ENCODE results near the gene CXXC5.
A peak's percentile ranks its signal among the peaks of the same experiment; 100 is the strongest.

The CXXC5 gene

DNA sequence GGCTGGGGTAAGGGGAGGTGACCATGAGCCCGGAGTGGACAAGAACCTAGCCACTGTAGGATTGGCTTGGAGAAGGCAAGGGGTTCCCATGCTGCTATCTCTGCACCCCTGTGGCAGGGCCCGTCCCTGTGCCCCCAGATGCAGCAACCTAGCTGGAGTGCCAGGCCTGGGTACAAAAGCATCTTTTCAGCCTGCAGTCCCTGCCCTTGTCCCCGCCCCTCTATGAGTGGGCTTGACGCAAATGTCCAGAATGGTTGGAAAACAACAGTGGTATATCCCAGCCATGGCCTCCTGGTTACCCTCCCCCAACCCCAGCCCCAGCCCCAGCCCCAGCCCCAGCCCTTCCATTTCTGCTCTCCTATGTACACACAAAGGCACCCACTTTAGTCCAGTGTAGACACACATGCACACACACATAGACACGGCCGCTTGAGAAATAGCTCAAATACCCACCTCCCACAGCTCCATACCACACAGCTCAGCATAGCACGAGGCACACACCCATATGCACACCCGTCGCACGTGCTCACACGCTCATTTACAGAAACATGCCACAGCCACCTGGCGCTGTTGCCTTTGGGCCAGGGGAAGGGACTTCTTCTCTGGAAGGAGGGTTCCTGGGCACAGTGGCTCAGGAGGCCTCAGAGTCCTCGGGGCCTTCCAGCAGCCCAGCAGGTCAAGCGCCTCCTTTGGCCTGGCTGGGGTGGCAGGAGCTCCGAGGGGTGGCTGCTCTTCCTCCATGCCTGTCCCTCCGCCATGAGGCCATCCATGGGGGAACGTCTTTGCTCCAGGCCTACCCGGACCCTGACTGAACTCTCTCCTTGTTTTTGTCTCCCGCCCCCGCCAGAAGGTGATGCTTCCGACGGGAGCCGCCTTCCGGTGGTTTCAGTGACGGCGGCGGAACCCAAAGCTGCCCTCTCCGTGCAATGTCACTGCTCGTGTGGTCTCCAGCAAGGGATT lies 34.1 kb downstream of the CXXC5 start:
- DNase-seq = no peak

- no peak for DNase-seq
Observed at GRCh38 chr5:139683295-139684271, 35.4 kb downstream of the CXXC5 start.

GRCh38 chr5:139684350-139684880 lies 36.3 kb downstream of the CXXC5 start:
- DNase-seq = no peak

DNA sequence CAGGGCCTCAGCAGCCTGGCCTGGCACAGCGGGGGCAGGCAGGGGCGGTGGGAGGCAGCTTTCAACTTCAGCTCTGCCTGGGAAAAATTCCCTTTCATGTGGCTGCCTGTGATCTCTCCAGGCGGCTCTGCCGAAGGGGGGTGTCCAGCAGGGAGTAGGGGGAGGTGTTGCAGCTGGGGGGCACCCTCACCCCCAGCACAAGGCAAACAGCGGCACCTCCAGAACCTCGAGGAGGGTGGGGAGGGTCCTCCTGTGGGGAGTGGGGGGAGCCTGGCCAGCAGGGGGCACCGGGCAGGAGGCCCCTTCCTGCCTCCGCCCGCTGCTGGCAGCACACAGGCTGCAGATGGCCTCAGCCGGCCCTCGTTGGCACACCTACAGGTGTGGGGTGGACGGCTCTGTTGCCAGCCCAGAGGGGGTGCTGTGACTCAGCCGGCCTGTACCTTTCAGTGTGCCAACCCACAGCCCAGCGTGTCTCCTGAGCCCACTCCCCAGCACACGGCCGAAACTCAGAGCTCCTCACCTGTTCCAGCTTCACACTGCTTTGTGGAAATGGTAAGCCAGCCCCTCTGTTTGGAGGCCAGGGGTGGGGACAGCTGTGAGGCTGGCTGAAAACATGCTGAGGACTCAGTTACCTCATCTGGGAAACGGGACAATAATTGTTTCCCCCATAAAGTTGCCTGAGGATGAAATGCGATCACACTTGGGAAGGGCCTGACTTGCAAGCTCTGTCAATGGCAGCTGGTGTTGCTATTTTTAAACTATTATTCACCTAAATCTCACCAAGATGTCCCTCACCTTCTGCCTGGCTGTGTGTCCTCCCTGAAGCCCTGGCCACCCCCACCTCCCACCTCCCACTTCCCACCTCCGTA lies 37.0 kb downstream of the CXXC5 start:
- DNase-seq = peak in 1 of 2 experiments; percentile 35

DNA sequence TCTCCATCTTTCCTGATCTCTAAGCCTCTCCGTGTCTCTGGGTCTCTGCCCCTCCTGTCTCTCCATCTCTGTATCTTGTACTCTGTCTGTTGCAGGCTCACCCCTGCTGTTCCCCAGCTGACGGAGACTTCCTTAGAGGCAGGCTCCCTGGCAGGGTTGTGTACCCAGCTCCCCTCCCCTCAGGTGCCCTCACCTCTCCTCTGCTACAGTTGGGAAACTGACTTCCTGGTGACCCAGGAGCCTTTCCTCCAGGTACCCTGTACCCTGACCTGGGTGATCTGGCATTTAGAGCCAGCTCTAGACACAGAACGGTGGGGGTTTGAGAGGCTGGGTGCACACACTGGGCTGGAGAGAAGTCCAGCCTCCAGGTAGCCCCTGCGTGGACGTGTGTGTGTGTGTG lies 37.7 kb downstream of the CXXC5 start:
- no peak for DNase-seq

- DNase-seq = no peak
Observed at GRCh38 chr5:139686356-139686705, 38.2 kb downstream of the CXXC5 start.

GRCh38 chr5:139686706-139687441 lies 38.7 kb downstream of the CXXC5 start:
- no peak for DNase-seq

DNA sequence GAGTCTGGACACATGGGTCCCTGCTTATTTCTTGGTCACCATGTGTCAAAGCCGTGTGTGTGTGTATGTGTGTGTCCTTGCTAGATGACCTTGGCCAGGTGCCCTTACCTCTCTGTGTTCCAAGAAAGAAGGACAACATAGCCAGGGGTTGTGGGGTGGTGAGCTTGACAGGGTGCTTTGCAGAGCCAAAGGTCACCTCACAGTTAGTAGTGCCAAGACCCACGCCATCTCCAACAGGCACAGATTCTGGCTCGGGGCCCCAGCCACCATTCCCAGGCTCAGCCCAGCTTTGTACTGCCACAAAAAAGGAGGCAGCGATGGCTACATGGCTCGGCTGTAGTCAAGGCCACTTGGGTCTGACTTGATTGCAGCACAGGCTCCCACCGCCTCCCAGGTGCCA lies 39.5 kb downstream of the CXXC5 start:
- no peak for DNase-seq

DNA sequence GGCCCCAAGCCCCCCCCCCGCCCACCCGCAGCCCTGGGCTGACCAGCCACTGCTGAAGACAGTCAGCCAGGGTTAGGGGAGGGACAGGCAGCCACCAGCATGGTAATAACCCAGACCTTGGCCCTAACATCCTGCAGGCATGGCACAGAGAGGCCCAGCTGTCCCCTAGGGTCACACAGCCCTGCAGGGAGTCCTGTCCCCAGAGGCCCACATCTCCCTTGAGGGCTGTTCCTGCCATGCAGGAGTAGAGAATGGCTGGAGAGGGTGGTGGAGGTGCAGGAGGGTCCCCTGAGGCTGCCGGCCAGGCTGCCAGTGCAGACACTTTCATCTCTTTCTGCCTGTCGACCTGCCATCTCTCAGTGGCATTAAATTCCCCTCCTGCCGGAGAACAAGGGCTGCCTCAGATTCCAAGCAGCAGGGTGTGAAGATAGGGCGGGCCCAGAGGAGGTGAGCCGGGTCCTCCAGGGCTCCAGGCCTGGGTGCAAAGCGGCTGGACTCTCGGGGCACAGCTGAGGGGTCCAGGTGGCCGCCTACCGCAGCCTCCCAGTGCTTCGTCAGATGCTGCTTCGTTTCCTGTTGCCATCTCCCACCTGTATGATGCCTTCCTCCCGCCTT lies 40.0 kb downstream of the CXXC5 start:
- DNase-seq = no peak

- DNase-seq = no peak
Observed at GRCh38 chr5:139688751-139689372, 40.7 kb downstream of the CXXC5 start.

DNA sequence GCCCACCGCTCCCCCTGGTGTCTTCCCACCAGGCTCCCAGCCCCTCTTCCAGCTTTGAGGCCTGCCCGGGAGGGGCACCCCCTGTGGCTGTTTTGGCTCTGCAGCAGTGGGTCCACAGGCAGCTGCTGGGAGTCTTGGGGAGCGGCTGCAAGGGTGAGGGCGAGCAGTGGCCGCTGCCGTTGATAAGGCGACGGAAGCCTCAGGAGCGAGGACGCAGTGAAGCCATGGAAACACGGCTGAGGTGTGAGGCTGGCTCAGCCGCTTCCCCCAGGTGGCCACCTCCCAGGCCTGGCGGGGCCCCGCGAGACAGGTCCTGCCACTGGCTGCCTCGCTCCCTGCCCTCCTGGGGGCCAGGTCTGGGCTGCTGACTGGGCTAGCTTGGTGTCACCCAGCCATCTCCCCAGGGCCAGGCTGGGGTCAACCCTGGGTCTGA lies 41.5 kb downstream of the CXXC5 start:
- peak in 1 of 2 experiments; percentile 87 for DNase-seq

GRCh38 chr5:139690064-139690802 lies 42.1 kb downstream of the CXXC5 start:
- peak; percentile 36 to 74 for DNase-seq

DNA sequence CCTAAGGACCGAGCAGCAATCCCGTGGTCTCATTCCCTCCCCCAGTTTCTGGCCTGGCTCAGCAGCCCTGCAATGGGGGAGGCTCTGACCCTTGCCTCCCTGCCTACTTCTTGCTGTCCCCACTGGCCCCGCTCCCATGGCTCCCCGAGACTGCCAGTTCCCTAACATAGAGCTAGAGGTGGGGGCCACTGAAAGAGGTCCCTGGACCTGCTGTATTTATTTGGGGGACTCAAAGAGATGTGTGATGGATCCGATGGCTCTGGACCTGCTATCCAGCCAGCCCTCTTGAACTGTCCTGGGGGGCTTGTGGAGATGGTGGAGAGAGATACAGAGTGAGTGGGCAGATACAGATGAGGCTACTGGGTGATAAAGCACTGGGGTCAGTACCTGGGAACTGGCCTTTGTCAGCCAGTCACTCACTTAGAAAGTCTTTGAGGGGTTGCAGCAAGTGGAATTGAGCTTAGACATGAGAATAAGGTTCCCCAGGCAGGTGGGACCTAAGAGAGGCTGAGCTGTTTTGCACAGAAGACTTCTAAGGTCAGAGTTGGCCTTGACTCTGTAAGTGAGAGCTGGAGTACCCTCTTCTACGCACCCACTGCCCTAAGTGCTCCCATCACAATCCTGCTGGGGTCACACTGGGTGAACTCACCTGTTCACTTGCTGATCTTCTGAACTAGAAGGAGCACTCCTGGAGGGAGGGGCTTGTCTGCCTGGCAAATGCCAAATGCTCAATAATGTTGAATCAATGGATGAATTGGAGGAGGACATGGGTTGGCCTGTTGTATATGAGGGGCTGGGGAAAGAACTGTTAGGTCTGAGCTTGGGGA lies 42.9 kb downstream of the CXXC5 start:
- no peak for DNase-seq

GRCh38 chr5:139692148-139692547 lies 44.0 kb downstream of the CXXC5 start:
- DNase-seq = no peak

GRCh38 chr5:139692679-139693308 lies 44.6 kb downstream of the CXXC5 start:
- peak in 1 of 2 experiments; percentile 35 for DNase-seq

DNA sequence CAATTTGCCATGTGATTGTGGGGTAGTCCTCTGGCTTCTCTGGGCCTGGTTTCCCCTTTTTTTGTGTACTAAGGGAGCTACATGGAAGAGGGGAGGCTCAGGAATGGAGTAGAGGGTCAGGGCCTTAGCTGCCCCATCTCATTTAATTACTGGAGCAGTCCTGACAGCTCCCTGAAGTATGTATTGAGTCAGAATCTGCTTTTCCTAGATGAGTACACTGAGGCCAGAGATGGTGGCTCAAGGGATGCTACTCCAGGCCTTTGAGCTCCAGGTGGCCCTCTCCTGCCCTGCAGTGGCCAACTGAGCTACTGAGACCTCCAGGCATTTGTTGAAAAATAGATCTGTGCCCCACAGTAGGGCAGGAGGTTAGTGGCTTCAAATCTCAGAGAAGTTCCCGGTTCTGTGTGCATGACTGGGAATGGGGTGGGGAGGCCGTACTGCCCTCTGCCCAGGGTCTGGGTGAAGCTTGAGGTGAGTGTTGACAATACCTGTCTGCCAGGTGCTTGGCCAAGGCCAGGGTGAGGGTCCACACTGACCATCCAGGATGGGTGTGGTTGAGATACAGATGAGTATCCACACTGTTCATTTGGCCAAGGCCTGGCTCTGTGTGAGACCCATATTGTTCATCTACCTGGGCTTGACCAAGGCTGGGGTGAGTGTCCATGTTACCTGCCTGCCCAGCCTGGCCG lies 45.7 kb downstream of the CXXC5 start:
- no peak for DNase-seq

DNA sequence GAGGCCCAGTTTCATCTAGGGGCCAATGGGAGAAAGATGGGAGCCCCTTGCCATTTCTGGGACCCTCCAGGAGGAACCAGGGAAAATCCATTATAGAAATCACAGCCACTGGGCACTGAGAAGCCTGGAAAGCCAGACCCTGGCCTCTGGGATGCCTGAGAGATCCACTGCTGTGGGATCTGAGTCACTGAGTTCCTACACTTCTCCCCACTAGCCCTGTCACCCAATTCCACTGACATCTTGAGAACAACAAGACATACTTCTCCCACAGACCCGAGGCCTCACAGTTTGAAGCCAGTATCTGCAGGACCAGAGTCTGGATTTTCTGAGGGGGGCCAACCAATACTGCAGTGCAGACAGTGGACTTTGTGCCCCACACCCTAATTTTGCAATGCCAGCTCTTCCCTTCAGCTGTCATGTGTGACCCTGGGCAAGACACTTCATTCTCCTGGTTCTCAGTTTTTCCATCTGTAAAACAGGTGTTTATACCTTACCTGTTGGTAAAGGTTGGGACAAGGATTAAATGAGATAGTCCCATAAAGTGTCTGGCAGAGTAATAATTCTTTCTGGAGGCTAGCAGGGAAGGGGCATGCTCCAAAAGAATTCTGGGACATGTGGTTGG lies 46.5 kb downstream of the CXXC5 start:
- DNase-seq = no peak
